ENCODE data around the gene ADAMTSL5. TPM values are rescaled to one million over a fixed set of nuclear protein-coding genes. Genes with fewer than 3 reads are reported as not detected.

Gene ADAMTSL5
- total RNA-seq, 2 donors from 2014 or later: 4.1 to 4.8 TPM

DNA sequence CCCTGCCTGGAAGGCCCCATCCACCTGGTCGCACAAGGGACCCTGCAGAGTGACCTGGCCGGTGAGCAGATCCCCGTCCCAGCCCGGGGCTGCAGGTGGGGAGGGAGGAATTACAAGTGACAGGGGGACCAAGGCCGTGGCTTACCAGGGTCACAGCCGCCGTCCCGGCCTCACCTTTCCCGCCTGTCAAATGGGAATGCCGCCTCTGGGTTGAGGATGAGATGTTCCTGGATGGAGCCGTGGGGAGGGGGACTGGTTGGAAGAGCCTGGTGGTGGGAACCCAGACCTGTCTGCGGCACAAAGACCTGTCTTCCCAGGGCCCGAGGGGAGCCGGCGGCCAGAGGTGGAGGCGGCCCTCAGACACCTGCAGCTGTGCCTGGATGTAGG, 16.6 kb upstream of the ADAMTSL5 start:
- H3K9me3 Mint-ChIP-seq: no peaks in the 10 kb centered on the region
- peaks cover 24% of the 10 kb centered on the region for H3K27me3 ChIP-seq (ENCODE audit: control insufficient read depth, insufficient read depth, low read length, poor library complexity, severe bottlenecking)
- H3K4me3 Mint-ChIP-seq: no peak overlapping the region

DNA sequence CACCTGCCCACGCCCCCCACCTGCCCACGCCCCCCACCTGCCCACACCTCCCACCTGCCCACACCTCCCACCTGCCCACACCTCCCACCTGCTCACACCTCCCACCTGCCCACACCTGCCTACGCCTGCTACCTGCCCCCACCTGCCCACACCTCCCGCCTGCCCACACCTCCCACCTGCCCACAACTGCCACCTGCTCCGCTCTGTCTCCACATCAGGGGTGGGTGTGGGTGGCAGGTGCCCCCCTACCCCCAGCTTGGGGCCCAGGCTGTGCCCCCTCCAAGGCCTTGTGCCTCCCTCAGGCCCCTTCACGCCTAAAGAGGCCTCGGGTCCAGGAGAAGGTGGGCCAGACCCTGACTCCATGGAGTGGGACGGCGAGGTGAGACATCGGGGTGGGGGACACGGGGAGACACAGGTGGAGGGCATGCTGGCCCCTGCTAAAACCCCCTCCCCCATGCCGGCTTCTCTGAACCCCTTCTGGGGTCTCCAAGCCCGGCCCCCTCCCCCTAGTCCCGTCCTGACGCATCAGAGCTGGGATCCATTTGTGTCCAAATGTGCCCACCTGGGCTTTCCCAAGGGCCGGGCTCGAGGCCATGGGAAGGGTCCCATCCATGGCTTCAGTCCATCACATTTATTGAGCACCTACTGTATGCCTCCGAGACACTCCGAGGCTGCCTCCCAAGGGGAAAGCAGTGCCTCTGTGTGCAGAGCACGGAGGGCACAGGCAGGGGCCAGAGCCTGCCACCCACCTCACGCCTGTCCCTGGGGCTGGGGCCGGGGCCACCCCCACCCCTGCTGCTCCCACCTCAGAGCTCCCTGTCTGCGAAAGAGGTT, 16.0 kb upstream of the ADAMTSL5 start:
- no peaks in the 10 kb centered on the region for H3K36me3 ChIP-seq (ENCODE audit: control insufficient read depth, insufficient read depth, low read length)
- Mint-ChIP-seq H3K27me3 (ENCODE audit: insufficient read depth) (peaks cover 39% of the 10 kb centered on the region), H3K9me3 (no peaks in the 10 kb centered on the region), H3K27ac (no peak overlapping the region), H3K4me1 (peaks cover 3% of the 10 kb centered on the region), H3K4me3 (no peak overlapping the region), H3K36me3 (ENCODE audit: low read depth) (no peaks in the 10 kb centered on the region)
- no peak overlapping the region for H3K9ac ChIP-seq (ENCODE audit: extremely low read depth, low read length, poor library complexity, severe bottlenecking)
- DNase-seq: no peak
- WGBS, 2 experiments (ENCODE audit: insufficient coverage in 1 of 2, insufficient read length in 1 of 2): 89% methylated on average over 10 to 21 of the region's 23 CpGs
- no peaks in the 10 kb centered on the region for H3K4me1 ChIP-seq (ENCODE audit: control insufficient read depth, insufficient read depth, low read length)
- H3K4me3 ChIP-seq (ENCODE audit: low read length): no peak overlapping the region
- H3K27me3 ChIP-seq (ENCODE audit: control insufficient read depth, insufficient read depth, low read length, poor library complexity, severe bottlenecking): peaks cover 28% of the 10 kb centered on the region
- no peaks in the 10 kb centered on the region for H3K9me3 ChIP-seq (ENCODE audit: control insufficient read depth, low read length)
- TF ChIP-seq, protein P1, sequence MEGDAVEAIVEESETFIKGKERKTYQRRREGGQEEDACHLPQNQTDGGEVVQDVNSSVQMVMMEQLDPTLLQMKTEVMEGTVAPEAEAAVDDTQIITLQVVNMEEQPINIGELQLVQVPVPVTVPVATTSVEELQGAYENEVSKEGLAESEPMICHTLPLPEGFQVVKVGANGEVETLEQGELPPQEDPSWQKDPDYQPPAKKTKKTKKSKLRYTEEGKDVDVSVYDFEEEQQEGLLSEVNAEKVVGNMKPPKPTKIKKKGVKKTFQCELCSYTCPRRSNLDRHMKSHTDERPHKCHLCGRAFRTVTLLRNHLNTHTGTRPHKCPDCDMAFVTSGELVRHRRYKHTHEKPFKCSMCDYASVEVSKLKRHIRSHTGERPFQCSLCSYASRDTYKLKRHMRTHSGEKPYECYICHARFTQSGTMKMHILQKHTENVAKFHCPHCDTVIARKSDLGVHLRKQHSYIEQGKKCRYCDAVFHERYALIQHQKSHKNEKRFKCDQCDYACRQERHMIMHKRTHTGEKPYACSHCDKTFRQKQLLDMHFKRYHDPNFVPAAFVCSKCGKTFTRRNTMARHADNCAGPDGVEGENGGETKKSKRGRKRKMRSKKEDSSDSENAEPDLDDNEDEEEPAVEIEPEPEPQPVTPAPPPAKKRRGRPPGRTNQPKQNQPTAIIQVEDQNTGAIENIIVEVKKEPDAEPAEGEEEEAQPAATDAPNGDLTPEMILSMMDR (conservative IDR thresholded peaks at IDR 0.05): no peak
- no peak overlapping the region for H3K27ac ChIP-seq (ENCODE audit: low read depth, low read length)

More for the DNA sequence above, 16.6 kb upstream of the ADAMTSL5 start:
- Mint-ChIP-seq H3K27ac (no peak overlapping the region), H3K27me3 (ENCODE audit: insufficient read depth) (peaks cover 36% of the 10 kb centered on the region), H3K36me3 (ENCODE audit: low read depth) (no peaks in the 10 kb centered on the region), H3K4me1 (peaks cover 1% of the 10 kb centered on the region)
- Histone ChIP-seq H3K4me3 (ENCODE audit: low read length) (no peak overlapping the region), H3K9ac (ENCODE audit: extremely low read depth, low read length, poor library complexity, severe bottlenecking) (no peak overlapping the region), H3K27ac (ENCODE audit: low read depth, low read length) (no peak overlapping the region), H3K36me3 (ENCODE audit: control insufficient read depth, insufficient read depth, low read length) (no peaks in the 10 kb centered on the region), H3K9me3 (ENCODE audit: control insufficient read depth, low read length) (no peaks in the 10 kb centered on the region), H3K4me1 (ENCODE audit: control insufficient read depth, insufficient read depth, low read length) (no peaks in the 10 kb centered on the region)
- DNase-seq: no peak
- TF ChIP-seq, protein P1 (conservative IDR thresholded peaks at IDR 0.05): no peak
- WGBS, 2 experiments (ENCODE audit: insufficient coverage in 1 of 2, insufficient read length in 1 of 2): 82 to 89% methylated on average over 6 to 16 of the region's 16 CpGs

DNA sequence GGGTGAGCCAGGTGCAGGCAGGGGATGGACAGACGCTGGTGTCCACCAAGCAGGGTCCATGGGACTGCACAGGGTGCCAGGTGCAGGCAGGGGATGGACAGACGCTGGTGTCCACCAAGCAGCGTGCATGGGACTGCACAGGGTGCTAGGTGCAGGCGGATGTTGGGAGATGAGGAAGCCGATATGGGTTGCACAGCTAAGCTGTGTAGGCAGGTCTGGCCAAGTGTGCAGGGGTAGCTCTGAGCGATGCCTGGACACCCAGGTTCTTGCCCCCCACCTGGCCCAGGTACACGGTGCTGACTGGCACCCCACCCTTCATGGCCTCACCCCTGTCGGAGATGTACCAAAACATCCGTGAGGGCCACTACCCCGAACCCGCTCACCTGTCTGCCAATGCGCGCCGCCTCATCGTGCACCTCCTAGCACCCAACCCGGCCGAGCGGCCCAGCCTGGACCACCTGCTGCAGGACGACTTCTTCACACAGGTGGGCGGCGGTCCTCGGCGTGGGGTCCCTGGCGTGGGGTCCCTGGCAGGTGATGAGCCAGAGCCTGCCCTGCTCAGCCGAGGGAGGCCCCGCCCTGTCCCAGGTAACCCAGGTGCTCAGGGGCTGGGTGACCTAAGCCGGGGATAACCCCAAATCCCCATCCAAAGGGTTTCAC, 15.0 kb upstream of the ADAMTSL5 start:
- Mint-ChIP-seq H3K27ac (no peak overlapping the region), H3K27me3 (ENCODE audit: insufficient read depth) (peaks cover 45% of the 10 kb centered on the region), H3K9me3 (no peaks in the 10 kb centered on the region), H3K36me3 (ENCODE audit: low read depth) (no peaks in the 10 kb centered on the region), H3K4me3 (no peak overlapping the region), H3K4me1 (peaks cover 3% of the 10 kb centered on the region)
- no peak overlapping the region for H3K9ac ChIP-seq (ENCODE audit: extremely low read depth, low read length, poor library complexity, severe bottlenecking)
- TF ChIP-seq, protein P1 (conservative IDR thresholded peaks at IDR 0.05): no peak
- H3K36me3 ChIP-seq (ENCODE audit: control insufficient read depth, insufficient read depth, low read length): no peaks in the 10 kb centered on the region
- no peak overlapping the region for H3K4me3 ChIP-seq (ENCODE audit: low read length)
- 85 to 93% methylated on average over 15 to 27 of the region's 27 CpGs for WGBS, 2 experiments (ENCODE audit: insufficient coverage in 1 of 2, insufficient read length in 1 of 2)
- DNase-seq: no peak
- H3K27ac ChIP-seq (ENCODE audit: low read depth, low read length): no peak overlapping the region
- H3K4me1 ChIP-seq (ENCODE audit: control insufficient read depth, insufficient read depth, low read length): no peaks in the 10 kb centered on the region
- peaks cover 38% of the 10 kb centered on the region for H3K27me3 ChIP-seq (ENCODE audit: control insufficient read depth, insufficient read depth, low read length, poor library complexity, severe bottlenecking)
- H3K9me3 ChIP-seq (ENCODE audit: control insufficient read depth, low read length): no peaks in the 10 kb centered on the region
